GM12872 (cell line): ENCODE results near the gene CACTIN.

Experiments
- CTCF ChIP-seq: IDR thresholded peaks from 3 replicates; pipeline ENCODE4 v1.5.1; 2011; ENCODE audit warnings: low read depth, mild to moderate bottlenecking, low read length, moderate library complexity; ENCODE audit not compliant: insufficient read depth

Gene CACTIN

GRCh38 chr19:3617463-3617862, 9.1 kb downstream of the CACTIN start:
- no peak for TF ChIP-seq CTCF

- no peak for TF ChIP-seq CTCF
These were observed 11.0 kb downstream of the CACTIN start for GRCh38 chr19:3615524-3616135.

GRCh38 chr19:3614858-3615505, 11.6 kb downstream of the CACTIN start:
- no peak for TF ChIP-seq CTCF

- TF ChIP-seq CTCF = no peak
These were observed 12.6 kb downstream of the CACTIN start for GRCh38 chr19:3613818-3614661.

GRCh38 chr19:3612901-3613741, 13.5 kb downstream of the CACTIN start:
- no peak for TF ChIP-seq CTCF

GRCh38 chr19:3612330-3612729, 14.3 kb downstream of the CACTIN start:
- TF ChIP-seq CTCF = no peak

GRCh38 chr19:3611841-3612240, 14.7 kb downstream of the CACTIN start:
- TF ChIP-seq CTCF = no peak
